Left colon (tissue), 2 donors: ENCODE data around the gene LBP. TPM values are rescaled to one million over a fixed set of nuclear protein-coding genes. Genes with fewer than 3 reads are reported as not detected.

Source experiments
- ATAC-seq: fragments of 200-7000 bp; cut with Tn5 transposase; one replicate; pipeline ENCODE4 v1.9.1; 2020; ENCODE audit warnings: mild to moderate bottlenecking, moderate library complexity
- DNase-seq, 2 donors: peaks; one replicate each; pipeline ENCODE4 v3.0.0-alpha.2; 2020
- intact Hi-C, 2 donors: fragments of 100-400 bp; cut with DNase I in 1 of 2; cut with micrococcal nuclease in 1 of 2; formaldehyde crosslinking; loops; one replicate each; pipeline versions ENCODE4 v1.11.2 to v1.14.0; 2022; cut with DNase I, micrococcal nuclease
- total RNA-seq, 2 donors: library from RNA; stranded (reverse); fragmentation: NEBNext Ultra II Directional; extraction: Animal tissue kit (Norgen Biotek cat#: 25700); gene quantifications; one replicate each; pipeline ENCODE4 v1.2.1, GENCODE V29; 2021
- donor health status: DM: no; HTN: no; CAD: no.
- donor health status: DM: yes; HTN: yes; CAD: no.

The LBP gene
- total RNA-seq, 2 donors from 2014 or later: not detected

DNA sequence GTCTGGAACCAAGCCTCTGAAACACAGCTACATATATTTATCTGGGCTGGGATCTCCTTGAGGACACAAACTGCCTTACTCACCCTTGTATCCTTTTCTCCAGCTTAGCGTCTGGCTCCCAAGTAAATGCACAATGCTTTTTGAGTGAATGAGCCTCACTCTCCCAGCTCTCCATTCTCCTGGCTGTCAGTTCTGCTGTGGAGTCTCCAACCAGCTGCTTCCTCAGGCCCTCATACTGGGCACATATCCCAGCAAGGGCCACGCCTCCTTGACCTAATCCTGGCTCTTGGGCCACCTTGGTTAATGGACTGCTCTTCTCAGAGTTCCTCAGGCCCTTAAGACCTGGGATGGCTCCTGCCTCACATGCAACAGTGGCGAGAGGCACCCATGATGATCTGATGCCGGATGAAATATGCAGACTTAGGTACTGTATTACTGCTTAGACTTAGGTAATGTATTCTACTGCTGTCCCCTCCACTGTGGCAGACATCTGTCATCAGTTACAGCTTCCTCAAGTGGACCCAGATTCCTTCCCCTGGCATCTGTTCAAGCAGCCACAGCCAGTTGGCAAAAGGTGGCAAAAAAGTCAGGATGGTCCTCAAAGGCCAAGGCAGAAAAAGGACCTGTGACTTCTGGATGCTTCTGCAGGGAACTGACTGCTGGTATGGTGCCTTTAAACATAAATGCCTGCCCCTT lies 72.4 kb downstream of the LBP start:
- intact Hi-C loops: no loop called here
- DNase-seq: no peak
- ATAC-seq: peak; percentile 40

- ATAC-seq: no peak
- intact Hi-C loops: no loop called here
- DNase-seq: no peak
These were observed 74.3 kb downstream of the LBP start for GRCh38 chr20:38420388-38421085.

- intact Hi-C loops: no loop called here
- ATAC-seq (no peak), DNase-seq (no peak)
These were observed 75.6 kb downstream of the LBP start for GRCh38 chr20:38421915-38422314.

DNA sequence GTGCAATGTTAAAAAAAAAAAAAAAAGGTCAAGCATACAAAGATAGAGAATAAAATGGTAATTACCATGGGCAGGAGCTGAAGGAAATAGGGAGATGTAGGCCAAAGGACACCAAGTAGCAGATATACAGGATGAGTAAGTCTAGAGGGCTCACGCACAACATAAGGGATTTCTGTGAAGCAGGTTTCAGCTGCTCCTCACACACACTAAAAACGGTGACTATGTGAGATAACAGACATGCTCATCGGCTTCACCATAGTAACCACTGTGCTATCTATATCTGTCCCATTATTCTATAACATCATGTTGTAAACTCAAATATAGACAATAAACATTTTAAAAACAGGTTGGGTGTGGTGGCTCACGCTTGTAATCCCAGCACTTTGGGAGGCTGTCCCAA lies 77.3 kb downstream of the LBP start:
- DNase-seq (no peak), ATAC-seq (no peak)
- intact Hi-C loops: no loop called here

DNA sequence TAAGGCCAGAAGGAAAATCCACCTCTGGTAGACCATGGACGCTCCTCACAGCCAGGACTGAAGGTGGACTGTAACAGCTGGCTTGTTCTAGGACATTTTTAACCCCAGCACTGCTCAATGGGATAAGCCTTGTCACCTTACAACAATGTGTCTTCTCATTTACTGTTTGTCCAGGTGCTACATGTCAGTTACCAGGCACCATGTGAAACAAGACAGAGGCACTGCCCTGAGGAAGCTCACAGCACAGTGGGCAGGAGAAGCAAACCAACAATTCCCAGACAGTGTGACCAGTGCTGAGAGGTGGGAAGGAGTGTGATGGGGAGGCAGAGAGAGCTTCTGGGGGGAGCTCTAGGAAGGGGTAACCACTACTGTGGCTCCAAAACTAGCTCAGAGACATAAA lies 78.1 kb downstream of the LBP start:
- ATAC-seq: no peak
- DNase-seq: no peak
- intact Hi-C loops: no loop called here

DNA sequence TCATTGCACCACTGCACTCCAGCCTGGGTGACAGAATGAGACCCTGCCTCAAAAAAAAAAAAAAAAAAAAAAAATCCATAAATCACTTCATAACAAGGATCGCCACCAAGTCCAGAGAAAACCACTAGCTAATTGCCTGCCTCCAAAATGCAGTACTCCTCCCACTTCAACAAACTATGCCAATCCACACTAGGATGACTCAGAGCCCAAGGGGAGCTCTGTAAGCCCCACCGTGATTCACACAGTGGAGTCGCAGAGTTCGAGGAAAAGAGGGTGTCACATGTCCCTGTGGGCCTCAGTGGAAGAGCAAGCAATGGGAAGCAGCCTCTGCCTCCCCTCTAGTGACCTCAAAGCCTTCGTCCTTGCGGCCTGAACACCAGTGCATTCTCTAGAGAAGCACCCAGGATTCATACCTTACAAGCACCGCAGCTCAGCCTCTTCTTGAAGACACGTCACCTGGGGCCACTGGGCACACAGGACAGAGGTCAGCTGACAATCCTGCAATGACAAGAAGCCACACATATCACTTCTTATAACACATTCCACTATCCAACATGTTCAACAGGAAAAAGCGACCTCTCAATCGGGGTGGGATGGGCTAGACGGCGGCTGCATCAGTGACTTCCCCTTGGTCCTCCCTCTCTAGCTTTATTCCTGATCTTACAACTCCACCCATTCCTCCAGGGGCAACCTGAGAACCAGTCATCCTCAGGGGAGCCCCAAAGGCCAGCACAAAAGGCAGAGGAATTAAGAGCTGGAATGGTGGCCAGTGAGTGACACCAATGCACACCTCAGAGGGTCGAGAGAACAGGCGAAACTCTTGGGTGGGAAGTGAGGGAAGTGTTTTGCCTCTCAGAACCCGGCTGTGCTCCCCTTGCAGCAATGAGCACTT lies 80.0 kb downstream of the LBP start:
- intact Hi-C loops: no loop called here
- ATAC-seq (no peak), DNase-seq (no peak)

Other genes with a start within 250 kb of the LBP start
- gene TGM2, start 181.2 kb upstream of the LBP start, total RNA-seq: 10 to 100 TPM; 26.9 to 33.9 TPM
- gene KIAA1755, start 85.7 kb upstream of the LBP start, total RNA-seq: 1 to 10 TPM in 1 of 2 donors, under 1 TPM in 1; 0.34 to 2.5 TPM
- not detected for gene BPI, start 42.3 kb upstream of the LBP start, total RNA-seq
- 10 to 100 TPM; 15.8 to 43.5 TPM for gene SNHG17, start 88.8 kb downstream of the LBP start, total RNA-seq
- gene RALGAPB, start 126.4 kb downstream of the LBP start, total RNA-seq: 10 to 100 TPM; 37.1 to 44.4 TPM
- not detected for gene ADIG, start 234.7 kb downstream of the LBP start, total RNA-seq